ENCODE measurements around the gene ZSCAN4.

DNA sequence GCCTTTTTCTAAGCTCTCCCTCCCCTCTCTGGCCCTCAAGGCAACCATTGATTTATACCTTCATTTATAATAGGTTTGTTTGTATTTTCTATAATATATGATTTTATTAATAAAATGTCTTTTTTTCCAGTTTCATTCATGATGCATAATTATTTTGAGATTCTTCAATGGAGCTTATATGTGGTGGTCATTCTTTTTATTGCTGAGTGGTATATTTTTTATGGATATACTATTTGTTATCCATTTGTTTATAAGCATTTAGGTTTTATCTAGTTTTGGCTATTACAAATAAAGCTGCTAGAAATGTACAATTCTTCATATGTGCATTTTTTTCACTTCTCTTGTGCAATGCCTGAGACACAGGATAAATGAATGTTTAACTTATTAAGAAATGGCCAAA lies 25.0 kb upstream of the ZSCAN4 start:
- TF ChIP-seq CTCF (IDR thresholded peaks at IDR 0.05) (no peak), EP300 (IDR thresholded peaks at IDR 0.05; ENCODE audit: low read depth) (no peak), POLR2AphosphoS5 (IDR thresholded peaks at IDR 0.05) (no peak)
